Mesenchymal stem cell (in vitro differentiated cells and primary cell): Measurements from ENCODE around the gene IGSF8. TPM values are rescaled to one million over a fixed set of nuclear protein-coding genes. Genes with fewer than 3 reads are reported as not detected.

Experiments used
- DNase-seq: peaks from one replicate; pipeline ENCODE4 v3.0.0-alpha.2; 2013
- H2AFZ ChIP-seq: one replicate; pipeline ENCODE4 v1.6.1; 2013; ENCODE audit warnings: low read depth, mild to moderate bottlenecking, control low read depth, inconsistent platforms, low read length, moderate library complexity
- H2AK5ac ChIP-seq: 2 replicates; pipeline ENCODE4 v1.6.1; 2013; ENCODE audit warnings: low read length, moderate library complexity, mild to moderate bottlenecking, inconsistent platforms; ENCODE audit not compliant: severe bottlenecking
- H2BK120ac ChIP-seq: one replicate; pipeline ENCODE4 v1.6.1; 2013; ENCODE audit warnings: low read depth, mild to moderate bottlenecking, inconsistent platforms, low read length, moderate library complexity
- H2BK12ac ChIP-seq, 2 experiments: one replicate each; pipeline ENCODE4 v1.6.1; 2013; ENCODE audit warnings: inconsistent platforms in 2 of 2, low read length in 2 of 2, mild to moderate bottlenecking in 2 of 2, moderate library complexity in 2 of 2, control low read depth in 1 of 2
- H2BK15ac ChIP-seq: one replicate; pipeline ENCODE4 v1.6.1; 2013; ENCODE audit warnings: mild to moderate bottlenecking, low read depth, inconsistent platforms; ENCODE audit not compliant: poor library complexity, severe bottlenecking
- H2BK5ac ChIP-seq: 2 replicates; pipeline ENCODE4 v1.6.1; 2013; ENCODE audit warnings: low read depth, mild to moderate bottlenecking, low read length, control low read depth, inconsistent platforms; ENCODE audit not compliant: poor library complexity, severe bottlenecking
- H3K14ac ChIP-seq, 2 experiments: one replicate each; pipeline ENCODE4 v1.6.1; 2013; ENCODE audit warnings: inconsistent platforms in 2 of 2, low read length in 2 of 2, control low read depth in 1 of 2, mild to moderate bottlenecking in 1 of 2, moderate library complexity in 1 of 2
- H3K18ac ChIP-seq, 2 experiments: one replicate each; pipeline ENCODE4 v1.6.1; 2013; ENCODE audit warnings: inconsistent platforms in 2 of 2, low read length in 2 of 2, control low read depth in 1 of 2, low read depth in 1 of 2, mild to moderate bottlenecking in 1 of 2
- H3K23ac ChIP-seq, 2 experiments: one replicate each; pipeline ENCODE4 v1.6.1; 2013; ENCODE audit warnings: inconsistent platforms in 2 of 2, low read length in 2 of 2, mild to moderate bottlenecking in 2 of 2, moderate library complexity in 2 of 2, control low read depth in 1 of 2
- H3K27ac ChIP-seq: 2 replicates; pipeline ENCODE4 v1.5.1; 2013; ENCODE audit warnings: mild to moderate bottlenecking, moderate library complexity, low read length, control low read depth, inconsistent platforms; ENCODE audit not compliant: poor library complexity, severe bottlenecking
- H3K27me3 ChIP-seq, 2 experiments: 2 replicates each; pipeline versions ENCODE4 v1.6.1 to v1.7.0; 2013; ENCODE audit warnings: low read length in 2 of 2, mild to moderate bottlenecking in 2 of 2, moderate library complexity in 2 of 2, control low read depth in 1 of 2, inconsistent platforms in 1 of 2; ENCODE audit not compliant: control insufficient read depth in 1 of 2, insufficient read depth in 1 of 2
- H3K36me3 ChIP-seq, 2 experiments: 2 replicates each; pipeline versions ENCODE4 v1.6.1 to v1.7.0; 2013; ENCODE audit warnings: low read length in 2 of 2, control low read depth in 1 of 2, inconsistent platforms in 1 of 2, low read depth in 1 of 2, mild to moderate bottlenecking in 1 of 2; ENCODE audit not compliant: insufficient read depth in 2 of 2, control insufficient read depth in 1 of 2
- H3K4ac ChIP-seq, 2 experiments: one replicate each; pipeline ENCODE4 v1.6.1; 2013; ENCODE audit warnings: inconsistent platforms in 2 of 2, low read length in 2 of 2, mild to moderate bottlenecking in 2 of 2, moderate library complexity in 2 of 2, control low read depth in 1 of 2, low read depth in 1 of 2
- H3K4me1 ChIP-seq: 2 replicates; pipeline ENCODE4 v1.6.1; 2013; ENCODE audit warnings: low read depth, low read length, control low read depth; ENCODE audit not compliant: control insufficient read depth, insufficient read depth
- H3K4me2 ChIP-seq: 2 replicates; pipeline ENCODE4 v1.6.1; 2013; ENCODE audit warnings: low read length, mild to moderate bottlenecking, inconsistent platforms; ENCODE audit not compliant: poor library complexity, severe bottlenecking
- H3K4me3 ChIP-seq, 2 experiments: 2 replicates each; pipeline versions ENCODE4 v1.5.1 to v1.7.0; 2013; ENCODE audit warnings: low read length in 2 of 2, mild to moderate bottlenecking in 2 of 2, control low read depth in 1 of 2, low read depth in 1 of 2; ENCODE audit not compliant: insufficient read depth in 1 of 2
- H3K79me1 ChIP-seq: replicated peaks from 2 replicates; pipeline ENCODE4 v1.6.1; 2013; ENCODE audit warnings: mild to moderate bottlenecking, control low read depth, low read length, inconsistent platforms; ENCODE audit not compliant: poor library complexity, severe bottlenecking
- H3K9ac ChIP-seq: 2 replicates; pipeline ENCODE4 v1.7.0; 2013; ENCODE audit warnings: mild to moderate bottlenecking, low read length, moderate library complexity
- H3K9me3 ChIP-seq: 2 replicates; pipeline ENCODE4 v1.7.0; 2013; ENCODE audit warnings: mild to moderate bottlenecking, low read length; ENCODE audit not compliant: control insufficient read depth
- H4K8ac ChIP-seq: one replicate; pipeline ENCODE4 v1.6.1; 2013; ENCODE audit warnings: inconsistent platforms, mild to moderate bottlenecking, low read length, moderate library complexity
- H4K91ac ChIP-seq: one replicate; pipeline ENCODE4 v1.6.1; 2013; ENCODE audit warnings: mild to moderate bottlenecking, low read length, inconsistent platforms
- whole genome bisulfite sequencing: methylation state at CpG from one replicate; pipeline ENCODE4 v1.1.7; 2013; ENCODE audit warnings: mixed read lengths; 5-methylcytosine and 5-hydroxymethylcytosine counted together
- polyA plus RNA-seq, 2 experiments: library from polyadenylated mRNA; stranded (reverse); fragments of 200-250 nt; gene quantifications; one replicate each; pipeline ENCODE4 v1.2.3, GENCODE V29; 2013

Gene IGSF8
- 10.7 TPM for polyA plus RNA-seq (2013, experiment 1 of 2)
- 10.8 TPM for polyA plus RNA-seq (2013, experiment 2 of 2)

- Histone ChIP-seq H3K9ac (peak within 1 kb of the TSS; percentile 90), H3K79me1 (peaks cover 16% of the 10 kb centered on the region), H2BK12ac (peak within 1 kb of the TSS in 1 of 2 experiments; percentile 40), H2BK120ac (no peak within 1 kb of the TSS), H3K4me1 (peaks cover 39% of the 10 kb centered on the region), H3K4me3 (peak within 1 kb of the TSS; percentile 73 to 84), H3K9me3 (no peaks in the 10 kb centered on the region), H2AK5ac (no peak within 1 kb of the TSS), H3K27me3 (peaks cover 0 to 4% of the 10 kb centered on the region in 2 experiments), H4K91ac (no peak within 1 kb of the TSS), H2AFZ (peak within 1 kb of the TSS; percentile 70), H3K23ac (peak within 1 kb of the TSS in 1 of 2 experiments; percentile 63), H3K36me3 (peaks cover 5 to 20% of the 10 kb centered on the region in 2 experiments), H3K4me2 (peak within 1 kb of the TSS; percentile 94), H3K14ac (no peak within 1 kb of the TSS), H2BK5ac (no peak within 1 kb of the TSS), H3K4ac (peak within 1 kb of the TSS in 1 of 2 experiments; percentile 2), H3K27ac (no peak within 1 kb of the TSS), H4K8ac (peak within 1 kb of the TSS; percentile 33), H2BK15ac (no peak within 1 kb of the TSS), H3K18ac (peak within 1 kb of the TSS in 1 of 2 experiments; percentile 59)
- WGBS: 22% methylated on average over 29 of the region's 64 CpGs
- DNase-seq: peak; percentile 83
These were observed at the start of gene IGSF8 for GRCh38 chr1:160097911-160098851. Gene IGSF8, minus strand, starts transcription at chr1:160098619. Its CDS starts 147 bp downstream, at chr1:160098472.

GRCh38 chr1:160148121-160148520 lies 49.7 kb upstream of the IGSF8 start:
- Histone ChIP-seq H3K4me2 (no peak overlapping the region), H3K27me3 (peaks cover 3 to 7% of the 10 kb centered on the region in 2 experiments), H3K18ac (no peak overlapping the region), H3K4me1 (no peaks in the 10 kb centered on the region), H3K4ac (no peak overlapping the region), H2BK5ac (no peak overlapping the region), H2BK12ac (no peak overlapping the region), H3K79me1 (no peaks in the 10 kb centered on the region), H2BK15ac (no peak overlapping the region), H4K91ac (no peak overlapping the region), H4K8ac (no peak overlapping the region), H3K23ac (no peak overlapping the region), H2AK5ac (no peak overlapping the region), H3K27ac (no peak overlapping the region), H2BK120ac (no peak overlapping the region), H3K36me3 (no peaks in the 10 kb centered on the region), H3K9ac (no peak overlapping the region), H3K4me3 (no peak overlapping the region), H2AFZ (no peak overlapping the region), H3K14ac (no peak overlapping the region), H3K9me3 (no peaks in the 10 kb centered on the region)
- DNase-seq: no peak
- whole genome bisulfite sequencing: 98% methylated on average over 2 of the region's 3 CpGs

- no peaks in the 10 kb centered on the region for H3K36me3 ChIP-seq
These were observed 47.7 kb upstream of the IGSF8 start for GRCh38 chr1:160146107-160146506.

GRCh38 chr1:160144921-160145320 lies 46.5 kb upstream of the IGSF8 start:
- Histone ChIP-seq H2BK15ac (no peak overlapping the region), H2AFZ (no peak overlapping the region), H3K4ac (no peak overlapping the region), H3K4me1 (no peaks in the 10 kb centered on the region), H2BK12ac (no peak overlapping the region), H3K14ac (no peak overlapping the region), H3K36me3 (no peaks in the 10 kb centered on the region), H3K23ac (no peak overlapping the region), H3K18ac (no peak overlapping the region), H4K91ac (no peak overlapping the region), H2BK120ac (no peak overlapping the region), H2BK5ac (no peak overlapping the region), H2AK5ac (no peak overlapping the region), H3K4me2 (no peak overlapping the region), H3K9me3 (no peaks in the 10 kb centered on the region), H3K27me3 (peaks cover 11 to 17% of the 10 kb centered on the region in 2 experiments), H3K9ac (no peak overlapping the region), H3K27ac (no peak overlapping the region), H3K4me3 (no peak overlapping the region), H4K8ac (no peak overlapping the region), H3K79me1 (no peaks in the 10 kb centered on the region)
- DNase-seq: no peak
- WGBS: 75% methylated on average over 4 of the region's 4 CpGs

More at GRCh38 chr1:160146107-160146506, 47.7 kb upstream of the IGSF8 start:
- Histone ChIP-seq H4K8ac (no peak overlapping the region), H2AFZ (no peak overlapping the region), H2AK5ac (no peak overlapping the region), H3K27me3 (peaks cover 9 to 14% of the 10 kb centered on the region in 2 experiments), H3K9ac (no peak overlapping the region), H3K18ac (no peak overlapping the region), H3K4ac (no peak overlapping the region), H2BK5ac (no peak overlapping the region), H2BK15ac (no peak overlapping the region), H2BK120ac (no peak overlapping the region), H2BK12ac (no peak overlapping the region), H3K79me1 (no peaks in the 10 kb centered on the region), H4K91ac (no peak overlapping the region), H3K4me3 (no peak overlapping the region), H3K27ac (no peak overlapping the region), H3K4me1 (no peaks in the 10 kb centered on the region), H3K9me3 (no peaks in the 10 kb centered on the region), H3K4me2 (no peak overlapping the region), H3K23ac (no peak overlapping the region), H3K14ac (no peak overlapping the region)
- 95% methylated on average over 12 of the region's 14 CpGs for WGBS
- no peak for DNase-seq
